HUES6 (cell line): ENCODE measurements around the gene PHC2.

Experiments used
- H3K27ac ChIP-seq: 2 replicates; pipeline ENCODE4 v1.7.0; 2013; ENCODE audit warnings: low read depth, mild to moderate bottlenecking, low read length, inconsistent platforms
- H3K27me3 ChIP-seq: 2 replicates; pipeline ENCODE4 v1.6.1; 2013; ENCODE audit warnings: low read length; ENCODE audit not compliant: control insufficient read depth, insufficient read depth
- H3K36me3 ChIP-seq: 2 replicates; pipeline ENCODE4 v1.6.1; 2013; ENCODE audit warnings: low read length; ENCODE audit not compliant: control insufficient read depth, insufficient read depth
- H3K4me1 ChIP-seq: 2 replicates; pipeline ENCODE4 v1.6.1; 2013; ENCODE audit warnings: low read length; ENCODE audit not compliant: control insufficient read depth, insufficient read depth
- H3K4me3 ChIP-seq: 2 replicates; pipeline ENCODE4 v1.5.1; 2013; ENCODE audit warnings: low read depth, low read length
- H3K9ac ChIP-seq: one replicate; pipeline ENCODE4 v1.6.1; 2013; ENCODE audit warnings: mild to moderate bottlenecking, low read length
- H3K9me3 ChIP-seq: 2 replicates; pipeline ENCODE4 v1.6.1; 2013; ENCODE audit warnings: low read depth, low read length; ENCODE audit not compliant: control insufficient read depth, insufficient read depth

PHC2 gene

DNA sequence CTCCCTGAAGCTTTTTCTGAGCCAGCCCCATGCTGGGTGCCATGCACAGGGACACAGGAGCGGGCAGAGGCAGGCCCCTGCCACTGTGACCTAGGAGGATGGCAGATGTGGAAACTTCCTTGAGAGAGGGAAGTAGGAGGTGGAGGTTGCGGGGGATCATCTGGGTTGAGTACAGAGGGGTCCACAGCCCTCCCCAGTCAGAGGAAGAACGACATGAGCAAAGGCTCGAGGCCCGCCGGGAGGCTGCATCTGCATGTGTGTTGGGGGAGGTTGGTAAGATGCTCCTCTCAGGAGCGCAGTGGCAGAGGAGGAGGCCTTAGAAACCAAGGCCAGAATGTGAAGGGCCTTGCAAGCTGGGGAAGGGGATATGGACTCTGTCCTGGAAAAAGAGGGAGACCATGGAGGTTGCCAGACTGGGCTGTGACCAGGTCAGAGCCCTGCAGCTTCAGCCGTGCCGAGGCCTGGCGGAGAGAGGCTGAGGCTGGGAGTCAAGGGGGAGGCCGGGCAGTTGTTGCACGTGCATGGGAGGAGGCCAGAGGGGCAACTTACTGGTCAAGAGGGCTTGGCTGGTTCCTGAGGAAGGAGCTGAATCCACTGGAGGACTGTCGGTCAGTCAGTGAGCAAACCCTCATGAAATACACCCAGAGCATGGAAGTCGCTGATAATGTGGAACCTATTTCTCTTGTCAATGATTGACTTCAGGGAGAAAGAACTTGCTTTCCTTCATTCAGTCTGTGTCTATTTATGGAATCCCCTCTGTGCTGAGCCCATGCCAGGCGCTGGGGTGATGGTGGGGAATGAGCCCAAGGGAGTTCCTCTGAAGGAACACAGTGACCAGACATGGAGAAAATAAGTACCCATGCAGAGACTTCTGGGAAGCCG is 141.7 kb downstream of the PHC2 start:
- H3K9ac ChIP-seq = no peak overlapping the region
- H3K36me3 ChIP-seq = peaks cover 23% of the 10 kb centered on the region
- H3K27ac ChIP-seq = no peak overlapping the region
- H3K9me3 ChIP-seq = no peaks in the 10 kb centered on the region
- H3K27me3 ChIP-seq = no peaks in the 10 kb centered on the region
- H3K4me1 ChIP-seq = no peaks in the 10 kb centered on the region
- no peak overlapping the region for H3K4me3 ChIP-seq

GRCh38 chr1:33287317-33287716 is 143.6 kb downstream of the PHC2 start:
- H3K4me1 ChIP-seq = no peaks in the 10 kb centered on the region
- no peak overlapping the region for H3K9ac ChIP-seq
- H3K36me3 ChIP-seq = peaks cover 32% of the 10 kb centered on the region
- no peak overlapping the region for H3K4me3 ChIP-seq
- H3K27me3 ChIP-seq = no peaks in the 10 kb centered on the region
- H3K9me3 ChIP-seq = no peaks in the 10 kb centered on the region
- H3K27ac ChIP-seq = no peak overlapping the region

DNA sequence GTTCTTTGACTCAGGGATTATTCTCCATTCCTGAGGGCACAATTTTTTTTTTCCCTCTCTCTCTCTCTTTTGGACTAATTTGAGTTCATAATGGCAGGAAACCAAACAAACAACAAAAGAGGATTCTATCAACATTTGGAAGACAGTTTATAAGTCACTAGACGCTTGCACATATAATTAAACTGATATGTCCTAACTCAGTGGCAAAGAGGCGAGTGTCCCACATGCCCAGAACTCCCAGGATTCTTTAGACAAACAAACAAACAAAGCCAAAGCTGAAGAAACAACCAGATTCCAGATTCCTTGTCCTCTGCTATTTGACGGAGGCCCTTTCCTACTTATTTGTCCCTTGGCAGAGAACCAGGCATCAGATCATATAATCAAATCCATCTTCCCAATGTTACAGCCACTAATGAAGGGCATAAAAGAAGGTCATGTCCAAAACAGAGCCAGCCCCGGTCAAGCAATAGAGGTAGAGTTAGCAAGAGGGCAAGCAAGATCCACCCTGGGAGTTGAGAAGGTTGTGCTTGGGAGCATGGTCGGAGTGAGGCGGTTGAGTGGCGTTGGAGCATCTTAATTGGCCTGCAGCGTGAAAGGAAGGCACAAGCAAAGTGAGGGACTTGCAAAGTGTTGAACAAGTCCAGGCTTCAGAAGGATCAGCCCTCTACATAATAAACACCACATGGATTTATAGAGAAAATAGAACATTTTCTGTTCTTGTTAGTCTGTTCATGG is 144.3 kb downstream of the PHC2 start:
- Histone ChIP-seq H3K4me1 (no peaks in the 10 kb centered on the region), H3K27me3 (no peaks in the 10 kb centered on the region), H3K4me3 (no peak overlapping the region), H3K9me3 (no peaks in the 10 kb centered on the region), H3K9ac (no peak overlapping the region), H3K27ac (no peak overlapping the region), H3K36me3 (peaks cover 39% of the 10 kb centered on the region)

DNA sequence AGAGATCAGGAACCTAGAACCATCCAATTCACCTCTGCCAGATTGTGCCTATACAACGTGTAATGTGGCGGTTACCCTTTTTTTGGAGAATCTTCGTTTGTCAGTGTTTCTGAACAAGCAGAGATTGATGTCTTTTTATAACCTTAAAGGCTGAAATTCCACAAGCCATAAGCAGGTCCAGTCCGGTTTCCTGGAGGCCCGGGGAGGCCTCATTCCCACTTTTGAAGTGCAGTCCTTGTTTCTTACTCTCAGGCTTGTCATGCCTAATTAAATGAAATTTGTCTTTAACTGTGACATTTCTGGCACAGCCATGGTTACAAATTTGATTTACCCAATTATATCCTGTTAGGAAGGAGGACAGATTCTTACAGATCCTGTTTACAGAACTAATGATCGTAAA is 146.8 kb downstream of the PHC2 start:
- H3K4me1 ChIP-seq = no peaks in the 10 kb centered on the region
- H3K4me3 ChIP-seq = no peak overlapping the region
- no peak overlapping the region for H3K9ac ChIP-seq
- peaks cover 49% of the 10 kb centered on the region for H3K36me3 ChIP-seq
- no peaks in the 10 kb centered on the region for H3K9me3 ChIP-seq
- H3K27ac ChIP-seq = no peak overlapping the region
- no peaks in the 10 kb centered on the region for H3K27me3 ChIP-seq

GRCh38 chr1:33282791-33283190 is 148.1 kb downstream of the PHC2 start:
- H3K4me3 ChIP-seq = no peak overlapping the region
- no peak overlapping the region for H3K9ac ChIP-seq
- no peak overlapping the region for H3K27ac ChIP-seq
- peaks cover 52% of the 10 kb centered on the region for H3K36me3 ChIP-seq
- no peaks in the 10 kb centered on the region for H3K27me3 ChIP-seq
- no peaks in the 10 kb centered on the region for H3K4me1 ChIP-seq
- H3K9me3 ChIP-seq = no peaks in the 10 kb centered on the region

DNA sequence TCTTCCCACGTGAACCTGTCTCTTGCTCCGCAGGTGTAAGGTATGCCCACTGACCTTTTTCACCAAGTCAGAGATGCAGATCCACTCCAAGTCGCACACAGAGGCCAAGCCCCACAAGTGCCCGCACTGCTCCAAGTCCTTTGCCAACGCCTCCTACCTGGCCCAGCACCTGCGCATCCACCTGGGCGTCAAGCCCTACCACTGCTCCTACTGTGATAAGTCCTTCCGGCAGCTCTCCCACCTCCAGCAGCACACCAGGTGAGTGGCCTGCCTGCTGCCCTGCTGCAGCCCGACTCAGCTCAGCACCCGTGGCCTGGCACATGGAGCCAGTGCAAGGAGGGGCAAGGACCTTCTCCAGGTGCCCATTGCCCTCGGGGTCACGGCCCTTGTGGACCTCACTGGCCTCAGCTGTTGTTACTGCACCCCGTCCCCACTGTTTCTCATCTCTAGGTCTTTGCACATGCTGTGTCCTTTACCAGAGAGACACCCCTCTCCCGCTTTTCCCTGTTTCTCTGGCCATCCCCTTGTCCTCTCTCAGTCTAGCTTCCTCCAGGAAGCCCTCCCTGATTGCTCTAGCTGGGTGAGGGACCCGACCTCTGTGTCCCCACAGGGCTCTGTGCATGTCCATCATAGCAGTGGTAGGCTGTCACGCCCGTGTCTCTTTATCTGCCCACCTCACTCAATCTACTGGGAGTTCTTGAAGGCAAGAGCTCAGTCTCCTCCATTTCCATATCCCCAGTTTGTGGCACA is 149.2 kb downstream of the PHC2 start:
- peaks cover 55% of the 10 kb centered on the region for H3K36me3 ChIP-seq
- H3K27ac ChIP-seq = no peak overlapping the region
- no peaks in the 10 kb centered on the region for H3K9me3 ChIP-seq
- no peak overlapping the region for H3K9ac ChIP-seq
- H3K4me1 ChIP-seq = no peaks in the 10 kb centered on the region
- no peaks in the 10 kb centered on the region for H3K27me3 ChIP-seq
- no peak overlapping the region for H3K4me3 ChIP-seq

DNA sequence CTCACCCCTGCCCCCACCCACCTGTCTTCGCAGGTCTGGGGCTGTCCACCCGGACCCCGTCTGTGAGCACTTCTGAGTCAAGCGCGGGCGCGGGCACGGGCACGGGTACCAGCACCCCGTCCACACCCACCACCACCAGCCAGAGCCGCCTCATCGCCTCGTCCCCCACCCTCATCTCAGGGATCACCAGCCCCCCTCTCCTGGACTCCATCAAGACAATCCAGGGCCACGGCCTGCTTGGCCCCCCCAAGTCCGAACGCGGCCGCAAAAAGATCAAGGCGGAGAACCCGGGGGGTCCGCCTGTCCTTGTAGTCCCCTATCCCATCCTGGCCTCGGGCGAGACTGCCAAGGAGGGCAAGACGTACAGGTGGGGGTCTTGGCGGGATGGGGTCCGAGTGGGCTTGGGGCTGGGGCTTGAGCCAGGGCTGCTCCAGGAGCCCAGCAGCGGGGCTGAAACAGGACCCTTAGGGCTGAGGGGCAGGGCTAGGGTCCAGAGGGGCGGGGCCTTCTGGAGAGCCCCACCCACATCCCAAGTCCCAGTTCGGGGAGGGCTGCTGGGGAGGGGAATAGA is 150.7 kb downstream of the PHC2 start:
- Histone ChIP-seq H3K4me1 (no peaks in the 10 kb centered on the region), H3K9ac (no peak overlapping the region), H3K36me3 (peaks cover 54% of the 10 kb centered on the region), H3K27ac (no peak overlapping the region), H3K4me3 (no peak overlapping the region), H3K27me3 (no peaks in the 10 kb centered on the region), H3K9me3 (no peaks in the 10 kb centered on the region)

GRCh38 chr1:33277488-33278084 is 153.3 kb downstream of the PHC2 start:
- no peaks in the 10 kb centered on the region for H3K27me3 ChIP-seq
- H3K36me3 ChIP-seq = peaks cover 35% of the 10 kb centered on the region

GRCh38 chr1:33276573-33277298 is 154.2 kb downstream of the PHC2 start:
- H3K4me1 ChIP-seq = peaks cover 10% of the 10 kb centered on the region
- H3K27me3 ChIP-seq = no peaks in the 10 kb centered on the region
- no peak overlapping the region for H3K27ac ChIP-seq
- H3K9me3 ChIP-seq = no peaks in the 10 kb centered on the region
- no peak overlapping the region for H3K9ac ChIP-seq
- peaks cover 30% of the 10 kb centered on the region for H3K36me3 ChIP-seq
- H3K4me3 ChIP-seq = no peak overlapping the region

More at GRCh38 chr1:33277488-33278084, 153.3 kb downstream of the PHC2 start:
- Histone ChIP-seq H3K4me1 (peaks cover 10% of the 10 kb centered on the region), H3K27ac (no peak overlapping the region), H3K9ac (no peak overlapping the region), H3K9me3 (no peaks in the 10 kb centered on the region), H3K4me3 (no peak overlapping the region)
